ENCODE measurements around the gene TFAP2D. TPM values are rescaled to one million over a fixed set of nuclear protein-coding genes. Genes with fewer than 3 reads are reported as not detected.

Gene TFAP2D
- total and polyA plus RNA-seq, 10 of the 15 experiments (the other 5 are each of a cell fraction or from before 2014, with no cell fraction given) = not detected

DNA sequence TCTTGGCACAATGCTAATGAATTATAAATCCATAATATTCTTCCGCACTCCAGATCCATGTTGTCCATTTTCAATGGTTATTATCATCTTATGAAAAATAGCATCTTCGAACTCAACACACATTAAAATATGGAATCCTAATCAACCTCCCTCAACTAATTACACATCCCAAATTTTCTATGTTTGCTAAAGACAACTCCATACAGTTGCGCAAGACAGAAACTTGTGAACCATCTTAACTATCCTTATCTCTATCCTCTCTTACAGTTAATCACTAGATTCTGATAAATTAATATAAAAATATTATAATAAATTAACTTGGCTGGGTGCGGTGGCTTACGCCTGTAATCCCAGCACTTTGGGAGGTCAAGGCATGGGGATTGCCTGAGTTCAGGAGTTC, 67.1 kb downstream of the TFAP2D start (continued):
- TF ChIP-seq, protein P1, sequence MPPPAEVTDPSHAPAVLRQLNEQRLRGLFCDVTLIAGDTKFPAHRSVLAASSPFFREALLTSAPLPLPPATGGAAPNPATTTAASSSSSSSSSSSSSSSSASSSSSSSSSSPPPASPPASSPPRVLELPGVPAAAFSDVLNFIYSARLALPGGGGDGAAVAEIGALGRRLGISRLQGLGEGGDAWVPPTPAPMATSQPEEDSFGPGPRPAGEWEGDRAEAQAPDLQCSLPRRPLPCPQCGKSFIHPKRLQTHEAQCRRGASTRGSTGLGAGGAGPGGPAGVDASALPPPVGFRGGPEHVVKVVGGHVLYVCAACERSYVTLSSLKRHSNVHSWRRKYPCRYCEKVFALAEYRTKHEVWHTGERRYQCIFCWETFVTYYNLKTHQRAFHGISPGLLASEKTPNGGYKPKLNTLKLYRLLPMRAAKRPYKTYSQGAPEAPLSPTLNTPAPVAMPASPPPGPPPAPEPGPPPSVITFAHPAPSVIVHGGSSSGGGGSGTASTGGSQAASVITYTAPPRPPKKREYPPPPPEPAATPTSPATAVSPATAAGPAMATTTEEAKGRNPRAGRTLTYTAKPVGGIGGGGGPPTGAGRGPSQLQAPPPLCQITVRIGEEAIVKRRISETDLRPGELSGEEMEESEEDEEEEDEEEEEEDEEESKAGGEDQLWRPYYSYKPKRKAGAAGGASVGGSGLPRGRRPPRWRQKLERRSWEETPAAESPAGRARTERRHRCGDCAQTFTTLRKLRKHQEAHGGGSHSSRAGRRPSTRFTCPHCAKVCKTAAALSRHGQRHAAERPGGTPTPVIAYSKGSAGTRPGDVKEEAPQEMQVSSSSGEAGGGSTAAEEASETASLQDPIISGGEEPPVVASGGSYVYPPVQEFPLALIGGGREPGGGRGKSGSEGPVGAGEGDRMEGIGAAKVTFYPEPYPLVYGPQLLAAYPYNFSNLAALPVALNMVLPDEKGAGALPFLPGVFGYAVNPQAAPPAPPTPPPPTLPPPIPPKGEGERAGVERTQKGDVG (CRISPR knock-in tag; IDR thresholded peaks at IDR 0.05) = no peak
- TF ChIP-seq NFIC (IDR thresholded peaks at IDR 0.05; ENCODE audit: low read depth, low read length) (no peak), JUNB (IDR thresholded peaks at IDR 0.05) (no peak)

DNA sequence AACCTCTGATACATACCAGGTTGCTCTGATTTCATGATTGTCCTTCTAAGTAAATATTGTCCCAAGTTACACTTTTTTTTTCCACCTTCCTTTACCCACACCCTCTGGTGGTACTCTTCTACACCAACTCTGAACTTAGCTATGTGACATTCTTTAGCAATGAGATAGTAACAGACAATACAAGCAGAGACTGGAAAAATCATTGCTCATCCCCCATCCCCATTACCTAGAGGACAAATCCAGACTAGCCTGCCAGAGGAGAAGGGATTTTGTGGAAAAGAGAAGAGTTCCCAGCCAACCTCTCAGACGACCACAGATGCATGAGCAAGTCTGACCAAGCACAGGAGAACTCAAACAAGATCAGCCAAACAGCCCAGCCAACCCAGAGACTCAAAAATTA, 72.6 kb downstream of the TFAP2D start:
- FAIRE-seq = no peak
- DNase-seq (ENCODE audit: low read depth, low spot score) = no peak
- ATAC-seq = no peak
- Histone ChIP-seq H3K27me3 (replicated peaks in 1 of 2; ENCODE audit: control insufficient read depth in 2 of 2, insufficient read depth in 2 of 2, low read length in 1 of 2) (no peaks in the 10 kb centered on the region), H4K20me1 (ENCODE audit: control insufficient read depth, insufficient read depth) (no peaks in the 10 kb centered on the region), H3K9me3 (replicated peaks; ENCODE audit: control insufficient read depth, insufficient read depth, low read length) (no peaks in the 10 kb centered on the region), H3K4me1 (ENCODE audit: control insufficient read depth, insufficient read depth, low read length) (no peaks in the 10 kb centered on the region), H3K27ac (ENCODE audit: control insufficient read depth, insufficient read depth) (no peak overlapping the region), H2AFZ (ENCODE audit: control insufficient read depth, low read depth, low read length) (no peak overlapping the region), H3K79me2 (ENCODE audit: control insufficient read depth, insufficient read depth, low read length) (no peaks in the 10 kb centered on the region), H3K4me2 (ENCODE audit: control insufficient read depth, insufficient read depth) (no peak overlapping the region), H3K36me3 (ENCODE audit: control insufficient read depth in 2 of 2, insufficient read depth in 2 of 2, low read length in 1 of 2) (no peaks in the 10 kb centered on the region), H3K4me3 (no peak overlapping the region), H3K9ac (ENCODE audit: control insufficient read depth, insufficient read depth, low read length) (no peak overlapping the region)
- CTCF ChIA-PET = no interaction called here
- whole genome bisulfite sequencing (ENCODE audit: insufficient coverage, insufficient replicate concordance, low lambda C conversion rate, missing lambda C conversion rate) = 0% methylated on average over 1 of the region's 1 CpG
- intact Hi-C loops (cut with micrococcal nuclease; ENCODE audit: unreplicated experiment) (no loop called here), in situ Hi-C loops (cut with MboI) (no loop called here)
- POLR2A ChIA-PET = no interaction called here
- BruUV-seq (replicated peaks) = no TSS peak
- RAD21 ChIA-PET (ENCODE audit: unreplicated experiment) = no interaction called here
- SMC1A ChIA-PET (ENCODE audit: uncharacterized antibody, unreplicated experiment) = interaction anchor here (0.8 kb wide), 1 partner anchor 130 kb away, joined by 3 read pairs; no protein-coding TSS in a partner anchor
- TF ChIP-seq TCF7 (IDR thresholded peaks at IDR 0.05; ENCODE audit: borderline replicate concordance) (no peak), PAX5 (IDR thresholded peaks at IDR 0.05; ENCODE audit: borderline replicate concordance, low read depth, low read length) (no peak), POLR2A (IDR thresholded peaks at IDR 0.05; ENCODE audit: low read depth, low read length) (no peak), IKZF1 (conservative IDR thresholded peaks at IDR 0.05) (no peak), GATAD2B (conservative IDR thresholded peaks at IDR 0.05; ENCODE audit: low read depth) (no peak)
- TF ChIP-seq, protein P2, sequence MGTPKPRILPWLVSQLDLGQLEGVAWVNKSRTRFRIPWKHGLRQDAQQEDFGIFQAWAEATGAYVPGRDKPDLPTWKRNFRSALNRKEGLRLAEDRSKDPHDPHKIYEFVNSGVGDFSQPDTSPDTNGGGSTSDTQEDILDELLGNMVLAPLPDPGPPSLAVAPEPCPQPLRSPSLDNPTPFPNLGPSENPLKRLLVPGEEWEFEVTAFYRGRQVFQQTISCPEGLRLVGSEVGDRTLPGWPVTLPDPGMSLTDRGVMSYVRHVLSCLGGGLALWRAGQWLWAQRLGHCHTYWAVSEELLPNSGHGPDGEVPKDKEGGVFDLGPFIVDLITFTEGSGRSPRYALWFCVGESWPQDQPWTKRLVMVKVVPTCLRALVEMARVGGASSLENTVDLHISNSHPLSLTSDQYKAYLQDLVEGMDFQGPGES (IDR thresholded peaks at IDR 0.05) = no peak
- TF ChIP-seq, protein P3, sequence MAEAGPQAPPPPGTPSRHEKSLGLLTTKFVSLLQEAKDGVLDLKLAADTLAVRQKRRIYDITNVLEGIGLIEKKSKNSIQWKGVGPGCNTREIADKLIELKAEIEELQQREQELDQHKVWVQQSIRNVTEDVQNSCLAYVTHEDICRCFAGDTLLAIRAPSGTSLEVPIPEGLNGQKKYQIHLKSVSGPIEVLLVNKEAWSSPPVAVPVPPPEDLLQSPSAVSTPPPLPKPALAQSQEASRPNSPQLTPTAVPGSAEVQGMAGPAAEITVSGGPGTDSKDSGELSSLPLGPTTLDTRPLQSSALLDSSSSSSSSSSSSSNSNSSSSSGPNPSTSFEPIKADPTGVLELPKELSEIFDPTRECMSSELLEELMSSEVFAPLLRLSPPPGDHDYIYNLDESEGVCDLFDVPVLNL (IDR thresholded peaks at IDR 0.05; ENCODE audit: low read depth, low read length) = no peak
- TF ChIP-seq, protein P4, sequence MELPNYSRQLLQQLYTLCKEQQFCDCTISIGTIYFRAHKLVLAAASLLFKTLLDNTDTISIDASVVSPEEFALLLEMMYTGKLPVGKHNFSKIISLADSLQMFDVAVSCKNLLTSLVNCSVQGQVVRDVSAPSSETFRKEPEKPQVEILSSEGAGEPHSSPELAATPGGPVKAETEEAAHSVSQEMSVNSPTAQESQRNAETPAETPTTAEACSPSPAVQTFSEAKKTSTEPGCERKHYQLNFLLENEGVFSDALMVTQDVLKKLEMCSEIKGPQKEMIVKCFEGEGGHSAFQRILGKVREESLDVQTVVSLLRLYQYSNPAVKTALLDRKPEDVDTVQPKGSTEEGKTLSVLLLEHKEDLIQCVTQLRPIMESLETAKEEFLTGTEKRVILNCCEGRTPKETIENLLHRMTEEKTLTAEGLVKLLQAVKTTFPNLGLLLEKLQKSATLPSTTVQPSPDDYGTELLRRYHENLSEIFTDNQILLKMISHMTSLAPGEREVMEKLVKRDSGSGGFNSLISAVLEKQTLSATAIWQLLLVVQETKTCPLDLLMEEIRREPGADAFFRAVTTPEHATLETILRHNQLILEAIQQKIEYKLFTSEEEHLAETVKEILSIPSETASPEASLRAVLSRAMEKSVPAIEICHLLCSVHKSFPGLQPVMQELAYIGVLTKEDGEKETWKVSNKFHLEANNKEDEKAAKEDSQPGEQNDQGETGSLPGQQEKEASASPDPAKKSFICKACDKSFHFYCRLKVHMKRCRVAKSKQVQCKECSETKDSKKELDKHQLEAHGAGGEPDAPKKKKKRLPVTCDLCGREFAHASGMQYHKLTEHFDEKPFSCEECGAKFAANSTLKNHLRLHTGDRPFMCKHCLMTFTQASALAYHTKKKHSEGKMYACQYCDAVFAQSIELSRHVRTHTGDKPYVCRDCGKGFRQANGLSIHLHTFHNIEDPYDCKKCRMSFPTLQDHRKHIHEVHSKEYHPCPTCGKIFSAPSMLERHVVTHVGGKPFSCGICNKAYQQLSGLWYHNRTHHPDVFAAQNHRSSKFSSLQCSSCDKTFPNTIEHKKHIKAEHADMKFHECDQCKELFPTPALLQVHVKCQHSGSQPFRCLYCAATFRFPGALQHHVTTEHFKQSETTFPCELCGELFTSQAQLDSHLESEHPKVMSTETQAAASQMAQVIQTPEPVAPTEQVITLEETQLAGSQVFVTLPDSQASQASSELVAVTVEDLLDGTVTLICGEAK (IDR thresholded peaks at IDR 0.05; ENCODE audit: borderline replicate concordance) = no peak
- TF ChIP-seq, protein P5, sequence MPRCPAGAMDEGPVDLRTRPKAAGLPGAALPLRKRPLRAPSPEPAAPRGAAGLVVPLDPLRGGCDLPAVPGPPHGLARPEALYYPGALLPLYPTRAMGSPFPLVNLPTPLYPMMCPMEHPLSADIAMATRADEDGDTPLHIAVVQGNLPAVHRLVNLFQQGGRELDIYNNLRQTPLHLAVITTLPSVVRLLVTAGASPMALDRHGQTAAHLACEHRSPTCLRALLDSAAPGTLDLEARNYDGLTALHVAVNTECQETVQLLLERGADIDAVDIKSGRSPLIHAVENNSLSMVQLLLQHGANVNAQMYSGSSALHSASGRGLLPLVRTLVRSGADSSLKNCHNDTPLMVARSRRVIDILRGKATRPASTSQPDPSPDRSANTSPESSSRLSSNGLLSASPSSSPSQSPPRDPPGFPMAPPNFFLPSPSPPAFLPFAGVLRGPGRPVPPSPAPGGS (IDR thresholded peaks at IDR 0.05; ENCODE audit: borderline replicate concordance, insufficient read depth, low read depth, low read length, poor library complexity, severe bottlenecking) = no peak

Data from GM12878 (cell line).